ENCODE results near the gene HADH.

DNA sequence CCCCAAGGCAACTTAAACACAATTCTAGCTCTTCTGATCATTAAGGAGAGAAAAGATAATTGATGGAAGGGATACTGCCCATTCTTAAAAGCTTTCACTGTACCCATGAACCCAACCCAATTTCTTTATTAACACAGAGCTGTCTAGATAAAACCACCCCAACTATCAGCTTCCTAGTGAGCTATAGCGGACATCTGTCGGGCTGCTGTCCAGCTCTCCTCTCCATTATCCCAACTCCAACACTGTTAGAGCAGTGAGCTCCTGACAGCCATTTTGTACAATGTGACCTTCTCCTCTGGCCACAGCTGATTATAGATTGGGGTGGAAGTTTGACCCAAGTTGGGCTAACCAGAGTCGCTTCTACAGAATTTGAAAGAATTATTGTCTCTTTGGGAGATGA is 66.1 kb downstream of the HADH start:
- TF ChIP-seq, protein P1, sequence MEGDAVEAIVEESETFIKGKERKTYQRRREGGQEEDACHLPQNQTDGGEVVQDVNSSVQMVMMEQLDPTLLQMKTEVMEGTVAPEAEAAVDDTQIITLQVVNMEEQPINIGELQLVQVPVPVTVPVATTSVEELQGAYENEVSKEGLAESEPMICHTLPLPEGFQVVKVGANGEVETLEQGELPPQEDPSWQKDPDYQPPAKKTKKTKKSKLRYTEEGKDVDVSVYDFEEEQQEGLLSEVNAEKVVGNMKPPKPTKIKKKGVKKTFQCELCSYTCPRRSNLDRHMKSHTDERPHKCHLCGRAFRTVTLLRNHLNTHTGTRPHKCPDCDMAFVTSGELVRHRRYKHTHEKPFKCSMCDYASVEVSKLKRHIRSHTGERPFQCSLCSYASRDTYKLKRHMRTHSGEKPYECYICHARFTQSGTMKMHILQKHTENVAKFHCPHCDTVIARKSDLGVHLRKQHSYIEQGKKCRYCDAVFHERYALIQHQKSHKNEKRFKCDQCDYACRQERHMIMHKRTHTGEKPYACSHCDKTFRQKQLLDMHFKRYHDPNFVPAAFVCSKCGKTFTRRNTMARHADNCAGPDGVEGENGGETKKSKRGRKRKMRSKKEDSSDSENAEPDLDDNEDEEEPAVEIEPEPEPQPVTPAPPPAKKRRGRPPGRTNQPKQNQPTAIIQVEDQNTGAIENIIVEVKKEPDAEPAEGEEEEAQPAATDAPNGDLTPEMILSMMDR (IDR thresholded peaks at IDR 0.05), result no peak
- TF ChIP-seq EP300 (IDR thresholded peaks at IDR 0.05), result no peak
- TF ChIP-seq MYC (IDR thresholded peaks at IDR 0.05; ENCODE audit: borderline replicate concordance, low read length), result no peak
- TF ChIP-seq, protein P2, sequence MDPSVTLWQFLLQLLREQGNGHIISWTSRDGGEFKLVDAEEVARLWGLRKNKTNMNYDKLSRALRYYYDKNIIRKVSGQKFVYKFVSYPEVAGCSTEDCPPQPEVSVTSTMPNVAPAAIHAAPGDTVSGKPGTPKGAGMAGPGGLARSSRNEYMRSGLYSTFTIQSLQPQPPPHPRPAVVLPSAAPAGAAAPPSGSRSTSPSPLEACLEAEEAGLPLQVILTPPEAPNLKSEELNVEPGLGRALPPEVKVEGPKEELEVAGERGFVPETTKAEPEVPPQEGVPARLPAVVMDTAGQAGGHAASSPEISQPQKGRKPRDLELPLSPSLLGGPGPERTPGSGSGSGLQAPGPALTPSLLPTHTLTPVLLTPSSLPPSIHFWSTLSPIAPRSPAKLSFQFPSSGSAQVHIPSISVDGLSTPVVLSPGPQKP (IDR thresholded peaks at IDR 0.05; ENCODE audit: low read depth, low read length), result no peak
- TF ChIP-seq POLR2A (IDR thresholded peaks at IDR 0.05; ENCODE audit: low read length), result no peak
- no peak for TF ChIP-seq BHLHE40 (IDR thresholded peaks at IDR 0.05; ENCODE audit: low read depth, low read length)
- TF ChIP-seq RFX5 (IDR thresholded peaks at IDR 0.05), result no peak
- TF ChIP-seq, protein P3, sequence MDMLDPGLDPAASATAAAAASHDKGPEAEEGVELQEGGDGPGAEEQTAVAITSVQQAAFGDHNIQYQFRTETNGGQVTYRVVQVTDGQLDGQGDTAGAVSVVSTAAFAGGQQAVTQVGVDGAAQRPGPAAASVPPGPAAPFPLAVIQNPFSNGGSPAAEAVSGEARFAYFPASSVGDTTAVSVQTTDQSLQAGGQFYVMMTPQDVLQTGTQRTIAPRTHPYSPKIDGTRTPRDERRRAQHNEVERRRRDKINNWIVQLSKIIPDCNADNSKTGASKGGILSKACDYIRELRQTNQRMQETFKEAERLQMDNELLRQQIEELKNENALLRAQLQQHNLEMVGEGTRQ (IDR thresholded peaks at IDR 0.05), result no peak
- no peak for TF ChIP-seq CEBPB (IDR thresholded peaks at IDR 0.05)
- no peak for TF ChIP-seq HOXA7 (CRISPR knock-in tag; IDR thresholded peaks at IDR 0.05)
- TF ChIP-seq MAFK (IDR thresholded peaks at IDR 0.05; ENCODE audit: partially characterized antibody), result no peak
- TF ChIP-seq MAZ (IDR thresholded peaks at IDR 0.05; ENCODE audit: borderline replicate concordance, low read depth, low read length), result no peak
- no peak for TF ChIP-seq RAD21 (conservative IDR thresholded peaks at IDR 0.05 in 1 of 2, IDR thresholded peaks at IDR 0.05 in 1 of 2)
- TF ChIP-seq, protein P4, sequence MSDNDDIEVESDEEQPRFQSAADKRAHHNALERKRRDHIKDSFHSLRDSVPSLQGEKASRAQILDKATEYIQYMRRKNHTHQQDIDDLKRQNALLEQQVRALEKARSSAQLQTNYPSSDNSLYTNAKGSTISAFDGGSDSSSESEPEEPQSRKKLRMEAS (IDR thresholded peaks at IDR 0.05), result no peak
